NOMO-1 treated with dmso at 0.1 percent for 144 hours (cell line): ENCODE results near the gene CLEC4F.
"Not testable (repeated sequence)": the region's sequence is repeated elsewhere in the genome, so short reads cannot be mapped to it uniquely, and the experiment has no call there.

ENCODE experiments used
- DNase-seq: peaks from one replicate; lab custom pipeline; 2025; ENCODE audit not compliant: unreplicated experiment; lab: John Stamatoyannopoulos, UW

CLEC4F gene

DNA sequence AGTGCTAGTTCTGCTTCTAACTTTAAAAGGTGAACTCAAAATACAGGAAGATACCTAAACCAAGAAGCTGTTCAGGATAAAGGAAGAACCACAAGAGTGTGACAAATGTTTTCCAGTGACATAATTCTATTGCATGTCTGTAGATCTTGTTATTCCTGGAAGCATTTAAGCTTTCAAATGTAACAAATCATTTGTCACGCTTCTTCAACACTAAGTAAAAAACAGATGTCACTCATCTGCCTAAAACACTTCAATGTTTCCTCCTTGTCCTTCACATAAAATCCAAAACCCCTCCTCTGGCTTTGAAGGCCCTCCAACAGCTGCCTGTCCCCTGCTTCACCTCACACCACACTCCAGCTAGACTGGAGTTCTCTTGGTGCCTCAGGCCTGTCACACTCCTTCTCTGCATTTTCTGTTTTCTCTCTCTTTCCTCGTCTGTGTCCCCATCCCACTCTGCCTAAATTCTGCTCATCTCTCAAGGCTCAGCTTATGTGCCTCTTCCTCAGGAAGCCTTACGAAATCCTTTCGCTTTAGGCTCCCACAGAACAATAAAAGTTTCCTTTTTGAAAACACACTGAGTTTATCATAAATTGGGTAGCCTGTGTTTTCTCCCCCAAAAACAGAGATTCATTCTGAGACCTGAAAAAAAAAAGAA lies 6.4 kb upstream of the CLEC4F start:
- no peak for DNase-seq

DNA sequence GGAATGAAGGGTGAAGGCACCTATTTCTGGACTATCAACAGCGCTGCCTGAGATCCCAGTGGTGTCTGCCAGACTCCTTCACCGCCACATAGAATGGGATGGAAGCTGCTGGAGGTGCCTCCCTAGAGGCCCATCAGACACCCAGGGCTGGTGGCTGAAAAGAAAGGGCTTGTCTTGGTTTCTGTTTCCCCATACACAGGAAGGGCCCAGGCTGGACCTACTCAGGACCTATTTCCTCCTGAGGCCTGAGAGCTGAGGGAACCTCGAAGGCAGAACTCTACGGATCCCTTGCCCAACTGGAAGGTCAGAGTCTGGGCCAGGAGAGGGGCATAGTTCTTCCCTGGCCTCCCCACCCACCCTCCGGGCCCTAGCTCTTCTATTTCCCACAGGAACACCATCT lies 2.9 kb upstream of the CLEC4F start:
- no peak for DNase-seq

DNA sequence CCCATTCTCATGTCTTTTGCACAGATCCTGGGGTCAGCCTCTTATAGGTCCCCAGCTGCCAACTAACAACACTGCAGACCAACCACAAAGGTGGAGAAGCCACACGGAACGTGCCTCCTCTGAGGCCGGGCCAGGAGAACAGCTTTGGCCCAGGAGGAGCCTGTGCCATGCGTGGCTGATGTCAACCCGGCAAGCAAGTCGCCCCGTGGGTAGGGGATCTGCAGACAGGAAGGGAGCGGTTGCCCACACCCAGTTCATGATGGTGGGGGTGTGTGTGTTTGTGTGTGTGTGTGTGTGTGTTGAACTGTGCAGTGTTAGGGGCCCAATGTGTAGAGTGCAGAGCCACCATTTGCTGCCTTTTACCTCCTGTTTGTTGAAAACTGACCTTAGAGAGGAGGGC lies 2.4 kb upstream of the CLEC4F start:
- no peak for DNase-seq

DNA sequence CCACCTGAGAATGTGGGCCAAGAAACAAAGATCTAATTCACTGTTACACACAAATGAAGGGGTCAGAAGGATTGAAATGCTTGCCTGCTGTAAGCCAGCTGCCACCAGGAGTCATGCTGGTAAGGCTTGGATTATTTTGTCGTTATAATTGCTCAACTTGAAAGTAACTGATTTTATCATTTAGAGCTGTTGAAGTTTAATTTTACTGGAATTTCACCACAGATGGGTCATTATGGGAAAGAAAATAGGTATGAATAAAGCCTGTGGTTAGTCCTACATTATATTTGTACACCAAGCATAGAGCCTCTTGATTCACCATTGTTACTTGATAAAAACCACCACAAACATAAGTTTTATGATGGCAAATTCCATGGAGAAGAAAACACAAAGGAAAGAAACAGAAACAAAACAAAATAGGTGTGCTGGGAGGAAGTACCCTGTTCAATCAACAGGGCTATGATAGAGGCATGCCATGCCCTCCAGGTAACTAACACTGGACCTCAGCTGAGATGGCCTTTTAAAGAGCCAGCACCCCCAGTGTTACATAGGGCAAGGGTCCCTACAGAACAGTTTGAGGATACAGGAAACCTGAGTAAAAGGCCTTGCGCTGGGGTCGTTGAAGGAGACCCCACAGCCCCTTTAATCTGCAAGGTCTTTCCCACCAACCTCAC lies 3.0 kb downstream of the CLEC4F start:
- peak; percentile 3 for DNase-seq

DNA sequence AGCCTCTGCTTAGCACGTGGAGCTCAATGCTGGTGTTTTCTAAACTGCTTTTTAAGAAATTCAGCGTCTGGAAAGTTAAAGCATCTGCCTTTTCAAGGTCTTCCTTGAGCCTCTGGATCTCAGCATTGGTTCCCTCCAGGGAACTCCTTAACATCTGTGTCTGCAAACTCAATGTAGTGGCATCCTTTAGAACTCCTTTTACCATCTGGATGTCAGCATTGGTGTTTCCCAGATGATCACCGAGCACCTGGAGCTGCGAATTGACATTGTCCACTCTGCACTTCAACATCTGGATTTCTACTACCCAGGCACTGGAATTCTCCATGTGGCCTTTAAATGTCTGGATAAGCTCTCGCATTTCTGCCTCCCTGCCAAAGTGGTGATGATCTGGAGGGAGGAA lies 3.7 kb downstream of the CLEC4F start:
- no peak for DNase-seq

- no peak for DNase-seq
These were observed 11.1 kb downstream of the CLEC4F start for GRCh38 chr2:70808983-70809958.

- no peak for DNase-seq
These were observed 12.6 kb downstream of the CLEC4F start for GRCh38 chr2:70807828-70808118.

DNA sequence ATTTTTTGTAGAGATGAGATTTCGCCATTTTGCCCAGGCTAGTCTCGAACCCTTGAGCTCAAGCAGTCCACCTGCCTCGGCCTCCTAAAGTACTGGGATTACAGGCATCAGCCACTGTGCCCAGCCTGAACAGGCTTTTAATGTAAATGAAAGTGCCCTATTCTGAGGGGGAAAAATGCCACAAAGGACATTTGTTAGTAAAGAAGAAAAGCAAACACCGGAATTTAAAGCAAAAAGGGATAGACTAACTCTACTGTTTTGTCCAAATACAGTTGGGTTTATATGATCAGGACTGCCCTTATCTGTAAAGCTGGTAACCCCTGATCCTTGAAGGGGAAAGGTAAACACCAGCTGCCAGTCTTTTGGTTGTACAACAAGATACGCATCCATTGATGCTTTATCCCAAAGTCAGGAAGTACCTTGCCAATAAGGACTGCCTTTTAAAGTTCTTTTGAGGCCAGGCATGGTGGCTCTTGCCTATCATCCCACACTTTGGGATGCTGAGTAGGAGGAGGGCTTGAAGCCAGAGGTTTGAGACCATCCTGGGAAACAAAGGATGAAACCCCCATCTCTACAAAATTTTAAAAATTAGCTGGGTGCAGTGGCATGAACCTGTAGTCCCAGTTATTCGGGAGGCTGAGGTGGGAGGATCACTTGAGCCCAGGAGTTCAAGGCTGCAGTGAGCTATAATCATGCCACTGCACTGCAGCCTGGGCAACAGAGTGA lies 13.1 kb downstream of the CLEC4F start:
- DNase-seq, result no peak

GRCh38 chr2:70806620-70807019 lies 13.8 kb downstream of the CLEC4F start:
- DNase-seq, result no peak

DNA sequence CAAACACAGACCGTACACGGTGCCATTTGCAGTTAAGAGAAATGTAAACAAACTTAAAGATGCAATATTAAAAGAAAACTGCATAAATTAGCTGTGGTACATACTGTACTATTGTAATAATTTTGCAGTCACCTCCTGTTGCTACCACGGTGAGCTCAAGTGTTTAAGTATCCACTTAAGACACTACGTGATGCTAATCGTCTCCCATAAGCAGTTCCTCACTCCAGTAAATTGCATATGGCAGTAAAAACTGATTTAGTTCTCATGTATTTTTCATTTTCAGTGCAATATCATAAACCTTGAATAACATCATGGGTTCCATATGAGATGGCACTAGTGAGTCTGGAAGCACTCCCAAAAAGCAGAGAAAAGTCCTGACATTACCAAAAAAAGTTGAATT lies 14.4 kb downstream of the CLEC4F start:
- no peak for DNase-seq

DNA sequence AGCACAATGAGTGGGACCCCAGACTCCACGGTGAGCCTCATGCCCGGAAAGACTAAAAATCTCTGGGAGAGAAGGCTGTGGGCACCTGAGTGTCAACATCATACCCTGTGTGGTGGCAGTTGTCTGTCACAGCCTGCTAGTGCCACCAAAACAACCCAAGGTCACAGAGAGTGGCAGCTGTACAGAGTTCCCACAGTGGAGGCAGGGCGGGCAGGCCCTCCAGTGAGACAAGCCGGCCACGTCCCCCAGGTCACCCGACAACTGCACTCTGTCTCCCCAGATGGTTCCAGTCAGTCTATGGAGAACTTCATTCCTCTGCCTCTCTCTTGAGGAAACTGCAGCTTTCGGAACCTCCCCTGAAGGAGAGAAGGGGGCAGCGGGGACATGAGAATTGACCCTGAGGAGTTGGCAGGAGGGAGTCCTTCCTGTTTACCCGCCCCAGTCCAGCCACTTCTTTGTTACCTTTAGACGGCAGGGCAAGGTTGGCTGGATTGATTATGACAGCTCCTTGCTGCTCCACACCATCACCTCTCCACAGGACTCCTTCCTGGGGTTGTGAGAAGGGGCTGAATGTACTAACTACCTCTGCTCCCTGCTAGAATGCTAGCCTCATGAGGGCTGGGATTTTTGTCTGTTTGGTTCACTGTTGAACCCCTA lies 18.7 kb downstream of the CLEC4F start:
- no peak for DNase-seq

- no peak for DNase-seq
These were observed 20.7 kb downstream of the CLEC4F start for GRCh38 chr2:70799706-70800105.

GRCh38 chr2:70797996-70798395 lies 22.4 kb downstream of the CLEC4F start:
- DNase-seq, result not testable (repeated sequence)

GRCh38 chr2:70797506-70797905 lies 22.9 kb downstream of the CLEC4F start:
- DNase-seq, result no peak

DNA sequence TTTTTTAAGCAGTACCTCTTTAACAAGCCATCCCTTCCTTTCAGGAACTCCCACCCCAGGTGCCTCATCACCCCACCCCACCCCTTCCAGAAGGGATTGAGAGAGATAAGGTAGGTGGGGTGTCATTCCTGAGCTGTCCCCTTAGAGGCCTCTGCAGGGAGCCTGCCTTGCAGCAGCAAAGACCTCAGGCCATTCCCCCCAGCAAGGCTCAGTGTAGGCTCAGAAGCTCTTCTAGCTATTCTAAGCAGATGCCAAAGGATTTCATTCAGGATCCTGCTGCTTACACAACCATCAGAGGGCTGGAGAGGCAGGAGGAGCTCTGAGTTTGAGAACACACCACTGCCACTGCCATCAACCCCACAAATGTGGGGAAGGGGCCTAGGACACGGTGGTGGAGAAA lies 24.1 kb downstream of the CLEC4F start:
- no peak for DNase-seq

GRCh38 chr2:70795164-70795995 lies 25.0 kb downstream of the CLEC4F start:
- no peak for DNase-seq

GRCh38 chr2:70793450-70793849 lies 26.9 kb downstream of the CLEC4F start:
- DNase-seq, result peak; percentile 79

DNA sequence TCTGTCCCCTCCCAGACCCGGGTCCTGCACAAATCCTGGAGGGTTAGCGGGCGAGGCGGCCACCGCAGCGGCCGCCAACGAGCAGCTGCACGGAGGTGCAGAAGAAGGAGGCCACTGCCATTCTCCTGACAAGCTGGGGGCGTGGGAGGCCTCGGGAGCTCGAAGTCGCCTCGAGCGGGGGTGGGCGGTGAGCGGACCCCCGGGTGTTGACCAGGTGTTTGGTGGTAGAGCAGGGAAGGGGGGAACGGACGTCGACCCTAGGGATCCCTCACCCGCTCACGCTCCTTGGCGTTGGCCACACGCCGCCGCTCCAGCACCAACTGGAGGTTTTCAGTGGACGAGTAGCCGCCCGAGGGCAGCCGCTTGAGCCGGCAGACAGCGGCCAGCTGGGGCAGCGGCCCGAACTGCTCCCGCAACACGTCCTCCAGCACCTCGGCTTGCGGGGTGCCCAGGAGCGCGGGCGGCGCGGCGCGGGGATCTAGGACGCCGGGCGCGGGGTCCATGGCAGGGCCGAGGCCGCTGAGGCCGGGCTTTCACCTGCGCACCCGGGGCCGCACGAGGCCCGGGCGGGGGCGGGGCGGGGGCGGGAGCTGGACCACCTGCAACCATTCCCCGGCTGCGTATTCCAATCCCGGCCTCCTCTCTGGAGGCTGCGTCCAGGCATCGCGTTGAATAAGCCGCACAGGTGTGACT lies 30.1 kb downstream of the CLEC4F start, which contains the start of gene FIGLA:
Gene FIGLA, minus strand, starts transcription at position 508 of the 693 bp plus-strand sequence. Its CDS starts 5 bp downstream, at position 503.
- no peak for DNase-seq
